GM21717 (cell line): Measurements from ENCODE around the gene PTPRT.
"Not testable (repeated sequence)": the region's sequence is repeated elsewhere in the genome, so short reads cannot be mapped to it uniquely, and the experiment has no call there.

Experiments used
- ATAC-seq: cut with Tn5 transposase; IDR thresholded peaks from one replicate; pipeline ENCODE4 v1.9.1; 2021; ENCODE audit warnings: mild to moderate bottlenecking, moderate library complexity; ENCODE audit not compliant: unreplicated experiment

The PTPRT gene

GRCh38 chr20:42259389-42259788, 930.3 kb downstream of the PTPRT start:
- no peak for ATAC-seq

GRCh38 chr20:42258564-42259302, 931.0 kb downstream of the PTPRT start:
- ATAC-seq, result no peak

GRCh38 chr20:42255821-42256220, 933.9 kb downstream of the PTPRT start:
- no peak for ATAC-seq

GRCh38 chr20:42254673-42255072, 935.0 kb downstream of the PTPRT start:
- no peak for ATAC-seq

- ATAC-seq, result no peak
These were observed 937.6 kb downstream of the PTPRT start for GRCh38 chr20:42252116-42252515.

GRCh38 chr20:42218621-42219374, 970.9 kb downstream of the PTPRT start:
- no peak for ATAC-seq

- ATAC-seq, result no peak
These were observed 975.6 kb downstream of the PTPRT start for GRCh38 chr20:42214074-42214473.

GRCh38 chr20:42212391-42212790, 977.3 kb downstream of the PTPRT start:
- no peak for ATAC-seq

GRCh38 chr20:42206557-42206956, 983.1 kb downstream of the PTPRT start:
- ATAC-seq, result not testable (repeated sequence)

- no peak for ATAC-seq
These were observed 985.5 kb downstream of the PTPRT start for GRCh38 chr20:42204109-42204660.

GRCh38 chr20:42197599-42197998, 992.1 kb downstream of the PTPRT start:
- no peak for ATAC-seq

- no peak for ATAC-seq
These were observed 996.6 kb downstream of the PTPRT start for GRCh38 chr20:42193119-42193518.

- no peak for ATAC-seq
These were observed 997.4 kb downstream of the PTPRT start for GRCh38 chr20:42192321-42192720.

- ATAC-seq, result no peak
These were observed 998.4 kb downstream of the PTPRT start for GRCh38 chr20:42191140-42191860.

- ATAC-seq, result no peak
These were observed 999.6 kb downstream of the PTPRT start for GRCh38 chr20:42190084-42190483.

- no peak for ATAC-seq
These were observed 1003.4 kb downstream of the PTPRT start for GRCh38 chr20:42186337-42186736.

GRCh38 chr20:42183147-42183546, 1006.6 kb downstream of the PTPRT start:
- ATAC-seq, result no peak

GRCh38 chr20:42181064-42181463, 1008.6 kb downstream of the PTPRT start:
- ATAC-seq, result no peak

GRCh38 chr20:42179768-42180167, 1009.9 kb downstream of the PTPRT start:
- ATAC-seq, result no peak

GRCh38 chr20:42173440-42173839, 1016.3 kb downstream of the PTPRT start:
- no peak for ATAC-seq

- ATAC-seq, result no peak
These were observed 1025.4 kb downstream of the PTPRT start for GRCh38 chr20:42164121-42164890.
